ENCODE results near the gene PLEKHG2.
"Not testable (repeated sequence)": the region's sequence is repeated elsewhere in the genome, so short reads cannot be mapped to it uniquely, and the experiment has no call there.

PLEKHG2 gene

GRCh38 chr19:39379366-39379765, 33.1 kb upstream of the PLEKHG2 start:
- not testable (repeated sequence) for H3K4me3 ChIP-seq (ENCODE audit: low read length); DNase-seq (ENCODE audit: low read depth); H3K9me3 ChIP-seq (ENCODE audit: control insufficient read depth, low read length); H3K27me3 ChIP-seq (replicated peaks; ENCODE audit: control insufficient read depth, insufficient read depth, low read length)
- Histone ChIP-seq H3K9ac (ENCODE audit: low read length) (peak overlapping the region; percentile 61), H3K4me1 (ENCODE audit: control insufficient read depth, insufficient read depth, low read length) (peaks cover 16% of the 10 kb centered on the region), H3K36me3 (ENCODE audit: control insufficient read depth, insufficient read depth, low read length, severe bottlenecking) (peaks cover 90% of the 10 kb centered on the region)

- peaks cover 93% of the 10 kb centered on the region for H3K36me3 ChIP-seq (ENCODE audit: control insufficient read depth, insufficient read depth, low read length, severe bottlenecking)
- peak overlapping the region; percentile 61 for H3K9ac ChIP-seq (ENCODE audit: low read length)
- no peaks in the 10 kb centered on the region for H3K27me3 ChIP-seq (replicated peaks; ENCODE audit: control insufficient read depth, insufficient read depth, low read length)
- peaks cover 16% of the 10 kb centered on the region for H3K4me1 ChIP-seq (ENCODE audit: control insufficient read depth, insufficient read depth, low read length)
- no peak overlapping the region for H3K4me3 ChIP-seq (ENCODE audit: low read length)
- DNase-seq (ENCODE audit: low read depth): no peak
- no peaks in the 10 kb centered on the region for H3K9me3 ChIP-seq (ENCODE audit: control insufficient read depth, low read length)
Observed at GRCh38 chr19:39379865-39380396, 32.5 kb upstream of the PLEKHG2 start.

- H3K4me3 ChIP-seq (ENCODE audit: low read length): no peak overlapping the region
- H3K9ac ChIP-seq (ENCODE audit: low read length): peak overlapping the region; percentile 61
- no peaks in the 10 kb centered on the region for H3K9me3 ChIP-seq (ENCODE audit: control insufficient read depth, low read length)
- no peaks in the 10 kb centered on the region for H3K27me3 ChIP-seq (replicated peaks; ENCODE audit: control insufficient read depth, insufficient read depth, low read length)
- DNase-seq (ENCODE audit: low read depth): no peak
- peaks cover 15% of the 10 kb centered on the region for H3K4me1 ChIP-seq (ENCODE audit: control insufficient read depth, insufficient read depth, low read length)
- peaks cover 97% of the 10 kb centered on the region for H3K36me3 ChIP-seq (ENCODE audit: control insufficient read depth, insufficient read depth, low read length, severe bottlenecking)
Observed at GRCh38 chr19:39380521-39381502, 31.7 kb upstream of the PLEKHG2 start.

GRCh38 chr19:39381910-39382611, 30.4 kb upstream of the PLEKHG2 start:
- Histone ChIP-seq H3K36me3 (ENCODE audit: control insufficient read depth, insufficient read depth, low read length, severe bottlenecking) (peaks cover 97% of the 10 kb centered on the region), H3K9ac (ENCODE audit: low read length) (peak overlapping the region; percentile 22)

GRCh38 chr19:39382991-39383828, 29.3 kb upstream of the PLEKHG2 start:
- Histone ChIP-seq H3K9ac (ENCODE audit: low read length) (peak overlapping the region; percentile 25), H3K4me1 (ENCODE audit: control insufficient read depth, insufficient read depth, low read length) (peaks cover 14% of the 10 kb centered on the region), H3K27me3 (replicated peaks; ENCODE audit: control insufficient read depth, insufficient read depth, low read length) (no peaks in the 10 kb centered on the region), H3K4me3 (ENCODE audit: low read length) (no peak overlapping the region), H3K9me3 (ENCODE audit: control insufficient read depth, low read length) (no peaks in the 10 kb centered on the region), H3K36me3 (ENCODE audit: control insufficient read depth, insufficient read depth, low read length, severe bottlenecking) (peaks cover 94% of the 10 kb centered on the region)
- no peak for DNase-seq (ENCODE audit: low read depth)

More at GRCh38 chr19:39381910-39382611, 30.4 kb upstream of the PLEKHG2 start:
- Histone ChIP-seq H3K4me3 (ENCODE audit: low read length) (no peak overlapping the region), H3K27me3 (replicated peaks; ENCODE audit: control insufficient read depth, insufficient read depth, low read length) (no peaks in the 10 kb centered on the region), H3K4me1 (ENCODE audit: control insufficient read depth, insufficient read depth, low read length) (peaks cover 14% of the 10 kb centered on the region), H3K9me3 (ENCODE audit: control insufficient read depth, low read length) (no peaks in the 10 kb centered on the region)
- no peak for DNase-seq (ENCODE audit: low read depth)

GRCh38 chr19:39384839-39385568, 27.5 kb upstream of the PLEKHG2 start:
- H3K4me1 ChIP-seq (ENCODE audit: control insufficient read depth, insufficient read depth, low read length): peaks cover 17% of the 10 kb centered on the region
- no peak overlapping the region for H3K4me3 ChIP-seq (ENCODE audit: low read length)
- H3K27me3 ChIP-seq (replicated peaks; ENCODE audit: control insufficient read depth, insufficient read depth, low read length): no peaks in the 10 kb centered on the region
- DNase-seq (ENCODE audit: low read depth): no peak
- H3K9me3 ChIP-seq (ENCODE audit: control insufficient read depth, low read length): no peaks in the 10 kb centered on the region
- peaks cover 91% of the 10 kb centered on the region for H3K36me3 ChIP-seq (ENCODE audit: control insufficient read depth, insufficient read depth, low read length, severe bottlenecking)
- peak overlapping the region; percentile 32 for H3K9ac ChIP-seq (ENCODE audit: low read length)

- DNase-seq (ENCODE audit: low read depth): no peak
- peaks cover 83% of the 10 kb centered on the region for H3K36me3 ChIP-seq (ENCODE audit: control insufficient read depth, insufficient read depth, low read length, severe bottlenecking)
- no peak overlapping the region for H3K4me3 ChIP-seq (ENCODE audit: low read length)
- no peaks in the 10 kb centered on the region for H3K9me3 ChIP-seq (ENCODE audit: control insufficient read depth, low read length)
- H3K9ac ChIP-seq (ENCODE audit: low read length): no peak overlapping the region
- peaks cover 19% of the 10 kb centered on the region for H3K4me1 ChIP-seq (ENCODE audit: control insufficient read depth, insufficient read depth, low read length)
- H3K27me3 ChIP-seq (replicated peaks; ENCODE audit: control insufficient read depth, insufficient read depth, low read length): no peaks in the 10 kb centered on the region
Observed at GRCh38 chr19:39385629-39386411, 26.6 kb upstream of the PLEKHG2 start.

- peaks cover 75% of the 10 kb centered on the region for H3K36me3 ChIP-seq (ENCODE audit: control insufficient read depth, insufficient read depth, low read length, severe bottlenecking)
- H3K4me1 ChIP-seq (ENCODE audit: control insufficient read depth, insufficient read depth, low read length): peaks cover 19% of the 10 kb centered on the region
- H3K27me3 ChIP-seq (replicated peaks; ENCODE audit: control insufficient read depth, insufficient read depth, low read length): no peaks in the 10 kb centered on the region
- DNase-seq (ENCODE audit: low read depth): no peak
- H3K9ac ChIP-seq (ENCODE audit: low read length): peak overlapping the region; percentile 26
- no peak overlapping the region for H3K4me3 ChIP-seq (ENCODE audit: low read length)
- no peaks in the 10 kb centered on the region for H3K9me3 ChIP-seq (ENCODE audit: control insufficient read depth, low read length)
Observed at GRCh38 chr19:39386557-39386956, 25.9 kb upstream of the PLEKHG2 start.

- Histone ChIP-seq H3K4me1 (ENCODE audit: control insufficient read depth, insufficient read depth, low read length) (peaks cover 19% of the 10 kb centered on the region), H3K9me3 (ENCODE audit: control insufficient read depth, low read length) (no peaks in the 10 kb centered on the region), H3K9ac (ENCODE audit: low read length) (no peak overlapping the region), H3K27me3 (replicated peaks; ENCODE audit: control insufficient read depth, insufficient read depth, low read length) (no peaks in the 10 kb centered on the region), H3K4me3 (ENCODE audit: low read length) (no peak overlapping the region), H3K36me3 (ENCODE audit: control insufficient read depth, insufficient read depth, low read length, severe bottlenecking) (peaks cover 58% of the 10 kb centered on the region)
- no peak for DNase-seq (ENCODE audit: low read depth)
Observed at GRCh38 chr19:39388657-39389056, 23.8 kb upstream of the PLEKHG2 start.

Measured in adipocyte (in vitro differentiated cells).